Measurements from ENCODE around the gene MILR1. TPM values are rescaled to one million over a fixed set of nuclear protein-coding genes. Genes with fewer than 3 reads are reported as not detected.

Gene MILR1
- total and polyA plus RNA-seq, 2 donors (not counting 3 experiments of a cell fraction or from before 2014, with no cell fraction given) = 1.2 to 17.8 TPM

GRCh38 chr17:64507413-64507782 lies 58.5 kb downstream of the MILR1 start:
- dilution Hi-C loops (cut with MboI; ENCODE audit: extremely low pct_ligation_motif_present, low sequenced_read_pairs) (no loop called here), intact Hi-C loops (cut with micrococcal nuclease) (loop anchor here (5.0 to 10.0 kb wide), 2 partner anchors 140 to 237 kb away; no protein-coding TSS in a partner anchor)
- no peaks in the 10 kb centered on the region for H3K9me1 ChIP-seq (replicated peaks; ENCODE audit: control insufficient read depth, extremely low read depth, insufficient read depth, low read length)
- H3K4me1 ChIP-seq (ENCODE audit: control insufficient read depth, extremely low read depth, insufficient read depth, low read length) = peaks cover 29% of the 10 kb centered on the region
- peaks cover 21% of the 10 kb centered on the region for H4K20me1 ChIP-seq (replicated peaks; ENCODE audit: control insufficient read depth, extremely low read depth, insufficient read depth, low read length)
- FAIRE-seq (peak; percentile 67), DNase-seq (ENCODE audit: low read depth, low spot score) (peak; percentile 85)
- H3K79me2 ChIP-seq (ENCODE audit: control insufficient read depth, insufficient read depth, low read length) = peaks cover 68% of the 10 kb centered on the region
- H3K27ac ChIP-seq (ENCODE audit: insufficient read depth, low read depth, low read length) = peak overlapping the region; percentile 98
- no peaks in the 10 kb centered on the region for H3K9me3 ChIP-seq (replicated peaks; ENCODE audit: control insufficient read depth, insufficient read depth, low read length)
- no peaks in the 10 kb centered on the region for H3K27me3 ChIP-seq (ENCODE audit: control insufficient read depth in 2 of 2, insufficient read depth in 2 of 2, low read length in 2 of 2)
- CTCF ChIA-PET = interaction anchor here (0.8 to 2.4 kb wide), 5 partner anchors 10 to 88 kb away, joined by 4 to 29 read pairs (median 5); partner anchors contain the start of gene POLG2
- POLR2A ChIA-PET = interaction anchor here (3.4 kb wide), 1 partner anchor 11 kb away, joined by 37 read pairs; the partner anchor contains the start of gene POLG2
- H3K4me3 ChIP-seq (replicated peaks in 1 of 3; ENCODE audit: insufficient read depth in 1 of 3, low read depth in 1 of 3, low read length in 3 of 3) = peak overlapping the region; percentile 56 to 95 (median 65)
- peak overlapping the region; percentile 98 for H3K4me2 ChIP-seq (ENCODE audit: insufficient read depth, low read length)
- TF ChIP-seq GATA2 (IDR thresholded peaks at IDR 0.05; ENCODE audit: insufficient read depth, insufficient read length, low read depth, low read length) = no peak
- peak; percentile 24 to 33 for TF ChIP-seq CTCF (IDR thresholded peaks at IDR 0.05; ENCODE audit: extremely low read depth in 1 of 2, insufficient read depth in 1 of 2, low read depth in 1 of 2, low read length in 2 of 2)
- no peak for TF ChIP-seq MAX (IDR thresholded peaks at IDR 0.05; ENCODE audit: insufficient read depth, insufficient read length)
- TF ChIP-seq EZH2 (IDR thresholded peaks at IDR 0.05; ENCODE audit: borderline replicate concordance, low read depth, low read length, severe bottlenecking) = no peak
- TF ChIP-seq FOS (IDR thresholded peaks at IDR 0.05; ENCODE audit: borderline replicate concordance, insufficient read depth, low read length) = no peak
- peaks cover 18 to 29% of the 10 kb centered on the region in 2 experiments for H3K36me3 ChIP-seq (ENCODE audit: control insufficient read depth in 2 of 2, extremely low read depth in 1 of 2, insufficient read depth in 2 of 2, low read length in 2 of 2)
- H2AFZ ChIP-seq (ENCODE audit: low read depth, low read length) = peak overlapping the region; percentile 9
- BruUV-seq (replicated peaks) = no TSS peak
- peak overlapping the region; percentile 100 for H3K9ac ChIP-seq (replicated peaks; ENCODE audit: extremely low read depth, insufficient read depth, low read length)

All from endothelial cell of umbilical vein (primary cell).